GM21515 (cell line): ENCODE results near the gene ATP8A1.

Source experiments
- ATAC-seq: cut with Tn5 transposase; IDR thresholded peaks from one replicate; pipeline ENCODE4 v1.9.1; 2021; ENCODE audit not compliant: unreplicated experiment

The ATP8A1 gene

DNA sequence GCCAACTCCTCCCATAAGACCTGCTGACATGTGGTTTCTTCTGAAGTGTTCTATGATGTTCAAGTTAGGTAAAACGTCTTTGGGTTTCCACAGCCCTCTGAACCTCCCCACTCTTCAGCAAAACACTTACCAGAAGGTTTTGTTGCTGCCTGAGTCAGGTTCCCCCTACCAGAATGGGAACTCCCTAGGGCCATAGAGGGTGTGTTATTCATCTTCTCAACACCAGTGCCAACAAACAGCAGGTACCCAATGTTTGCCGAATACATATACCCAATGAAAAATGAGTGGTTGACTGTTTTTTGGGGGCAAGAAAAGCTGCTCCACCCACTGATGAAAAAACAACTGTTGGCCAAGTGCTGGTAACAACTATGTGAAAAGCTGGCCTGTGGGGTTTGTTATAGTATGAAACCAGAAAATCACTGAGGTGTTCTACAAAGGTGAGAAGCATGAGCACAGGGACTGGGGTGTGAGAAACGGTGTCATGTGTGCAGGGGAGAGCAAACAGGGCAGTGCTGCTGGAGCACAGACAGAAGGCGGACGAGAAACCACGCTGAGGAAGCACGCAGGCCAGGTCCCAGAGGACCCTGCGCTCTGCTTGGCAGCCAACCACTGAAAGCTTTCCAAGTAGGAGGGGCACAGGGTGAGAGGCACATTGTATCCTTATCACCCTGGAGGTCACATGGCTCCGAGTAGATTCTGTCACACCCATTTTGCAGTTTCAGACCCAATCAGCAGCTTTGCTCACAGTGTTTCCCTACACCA, 28.8 kb downstream of the ATP8A1 start:
- peak; percentile 91 for ATAC-seq

DNA sequence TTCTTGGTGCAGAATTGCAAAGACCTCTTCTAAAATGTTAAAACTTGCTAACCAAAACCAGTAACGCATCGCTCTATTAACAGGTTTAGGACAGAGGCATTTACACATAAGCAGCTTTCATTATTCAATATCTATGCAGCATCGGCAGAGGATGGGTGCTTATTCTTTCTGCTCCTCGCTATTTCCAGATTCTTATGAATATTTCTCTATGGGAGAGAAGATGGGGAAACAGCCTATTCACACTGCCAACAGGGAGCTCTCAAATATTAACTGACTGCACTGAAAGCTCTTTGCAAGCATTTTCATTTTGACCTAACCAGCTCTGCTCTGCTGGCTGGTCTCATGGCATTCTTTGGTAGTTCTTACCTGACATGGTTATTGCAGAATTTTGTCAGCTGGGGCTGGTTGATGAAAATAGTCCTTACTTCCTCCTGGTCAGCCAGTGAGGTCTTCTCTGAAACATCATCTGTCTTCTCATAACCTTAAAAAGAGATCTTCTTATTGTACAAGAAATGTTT, 30.2 kb downstream of the ATP8A1 start:
- no peak for ATAC-seq

DNA sequence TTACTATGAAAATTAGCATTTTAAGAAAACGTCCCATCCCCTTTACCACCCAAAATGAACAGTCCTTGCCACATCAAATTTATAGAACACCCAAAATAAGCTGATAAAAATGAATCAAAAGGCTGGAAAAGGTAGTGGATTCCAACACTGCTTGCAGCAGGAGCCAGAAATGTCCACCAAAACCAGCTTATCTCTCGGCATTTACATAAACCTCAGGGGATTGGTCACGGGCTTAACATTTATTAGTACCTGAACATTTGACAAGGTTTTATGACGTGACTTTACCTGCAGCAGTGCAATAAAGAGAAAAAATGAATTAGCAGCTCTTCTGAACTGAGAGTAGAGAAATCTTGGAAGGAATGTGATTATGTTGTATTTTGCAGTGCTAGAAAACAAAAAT, 31.6 kb downstream of the ATP8A1 start:
- no peak for ATAC-seq

DNA sequence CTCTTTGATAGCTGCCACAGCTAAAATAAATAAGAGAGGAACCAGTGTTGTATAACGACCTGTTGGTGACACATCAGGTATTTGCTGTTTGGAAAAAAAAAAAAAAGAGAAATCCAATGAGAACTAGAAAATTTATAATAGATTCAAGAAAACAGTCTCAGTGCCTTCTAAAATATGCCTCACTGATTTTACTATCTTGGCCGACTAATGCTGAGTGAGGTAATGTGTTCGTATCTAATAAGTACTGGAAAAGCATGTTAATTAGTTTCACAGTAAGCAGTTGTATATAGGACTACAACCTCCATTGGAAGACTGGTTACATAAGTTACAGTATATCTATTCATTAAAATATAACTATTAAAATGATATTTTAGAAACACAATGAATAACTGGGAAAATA, 32.4 kb downstream of the ATP8A1 start:
- ATAC-seq: no peak

DNA sequence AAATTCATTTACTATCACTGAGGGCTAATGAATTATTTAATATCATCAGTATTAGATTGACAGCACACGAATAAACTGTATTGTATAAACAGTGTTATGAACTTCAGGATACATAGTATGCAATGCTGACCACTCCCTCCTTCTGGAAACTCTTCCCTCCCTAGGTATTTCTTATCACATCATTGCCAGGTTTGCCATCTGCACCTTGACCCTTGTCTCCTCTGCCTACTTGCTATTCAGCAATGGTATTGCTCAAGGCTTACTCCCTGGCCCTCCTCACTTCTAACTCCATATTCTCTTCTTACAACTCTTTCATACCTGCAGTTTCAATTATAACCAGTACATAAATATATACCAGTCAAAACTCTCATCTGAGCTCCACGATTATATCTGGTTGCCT, 38.9 kb downstream of the ATP8A1 start:
- no peak for ATAC-seq

DNA sequence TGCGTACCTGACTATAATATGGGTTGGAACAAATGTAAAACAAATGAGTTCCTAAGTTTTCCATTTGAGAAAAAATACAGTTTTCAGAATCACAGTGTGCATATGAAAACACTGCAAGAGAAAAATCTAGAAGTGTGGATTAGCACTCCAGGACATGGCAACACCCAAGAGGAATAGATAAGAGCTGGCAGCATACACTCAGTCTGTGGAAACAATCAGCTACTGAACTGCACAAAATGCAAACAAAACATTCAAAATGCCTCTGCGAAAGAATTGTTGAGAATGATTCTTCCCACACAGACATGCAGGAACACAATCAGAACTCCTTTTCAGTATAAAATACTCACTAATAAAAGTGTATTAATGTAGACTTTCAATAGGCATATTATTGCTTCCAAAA, 39.9 kb downstream of the ATP8A1 start:
- ATAC-seq: no peak

DNA sequence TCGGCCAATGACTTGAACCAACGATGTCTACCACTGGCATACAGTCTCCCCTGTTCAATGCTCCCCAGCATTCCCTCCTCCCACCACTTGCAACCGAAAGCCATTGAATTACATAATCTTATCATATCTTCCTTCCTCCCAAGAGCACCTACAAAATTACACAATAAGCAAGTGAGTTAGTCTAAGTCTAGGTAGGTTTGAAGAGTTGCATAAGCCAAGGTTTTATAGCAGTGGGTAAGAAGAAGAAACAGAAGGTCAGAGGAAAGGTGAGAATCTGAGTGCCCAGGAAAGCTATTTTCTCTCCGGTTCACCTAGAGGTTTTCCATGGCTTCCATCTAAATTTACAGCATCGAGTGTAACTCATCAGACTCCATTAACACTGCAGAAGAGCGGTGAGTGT, 40.3 kb downstream of the ATP8A1 start:
- no peak for ATAC-seq

DNA sequence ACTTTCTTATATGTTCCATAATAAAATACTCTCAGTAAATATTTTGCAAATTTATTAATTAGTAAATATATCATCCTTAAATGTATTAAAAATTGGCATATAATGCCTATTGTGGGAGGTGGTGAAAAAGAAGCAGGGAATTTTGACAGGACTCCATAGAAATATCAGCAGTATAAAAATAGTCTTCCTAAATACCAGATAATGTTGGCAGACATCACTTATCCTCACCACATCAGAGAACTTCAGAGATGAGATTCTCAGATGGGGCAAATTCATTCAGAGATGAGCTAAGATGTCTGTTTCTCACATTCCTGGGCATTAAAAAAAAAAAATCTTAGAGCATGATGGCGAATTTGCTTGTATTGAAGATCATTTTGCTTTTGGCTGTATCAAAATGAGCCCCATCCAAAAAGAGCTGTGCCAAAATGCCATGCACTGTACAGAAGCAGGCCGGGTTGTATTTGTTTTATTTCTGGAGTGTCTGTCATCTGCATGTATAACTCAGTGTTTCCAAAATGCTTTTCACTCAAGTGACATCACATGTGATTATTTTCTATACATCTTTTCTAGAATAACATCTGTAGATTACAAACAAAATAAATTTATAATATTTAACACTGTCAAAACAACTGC, 41.7 kb downstream of the ATP8A1 start:
- ATAC-seq: no peak

DNA sequence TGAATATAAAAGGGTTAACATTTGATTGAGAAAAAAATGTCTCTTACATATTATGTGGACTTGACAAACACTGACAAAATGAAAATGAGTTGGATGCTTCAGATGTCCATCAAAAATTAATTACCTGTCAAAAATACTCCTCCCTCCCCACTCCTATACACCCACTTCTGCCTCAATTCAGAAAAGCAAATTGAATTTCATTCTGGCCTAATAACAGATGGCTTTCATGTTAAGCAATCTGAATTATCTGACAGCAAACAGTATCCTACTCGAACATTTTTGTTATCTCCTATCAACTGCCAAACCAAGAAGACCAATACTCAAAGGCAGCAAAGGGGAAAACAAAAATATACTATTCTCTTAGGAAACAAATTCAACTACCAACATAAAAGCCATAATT, 44.0 kb downstream of the ATP8A1 start:
- ATAC-seq: no peak

DNA sequence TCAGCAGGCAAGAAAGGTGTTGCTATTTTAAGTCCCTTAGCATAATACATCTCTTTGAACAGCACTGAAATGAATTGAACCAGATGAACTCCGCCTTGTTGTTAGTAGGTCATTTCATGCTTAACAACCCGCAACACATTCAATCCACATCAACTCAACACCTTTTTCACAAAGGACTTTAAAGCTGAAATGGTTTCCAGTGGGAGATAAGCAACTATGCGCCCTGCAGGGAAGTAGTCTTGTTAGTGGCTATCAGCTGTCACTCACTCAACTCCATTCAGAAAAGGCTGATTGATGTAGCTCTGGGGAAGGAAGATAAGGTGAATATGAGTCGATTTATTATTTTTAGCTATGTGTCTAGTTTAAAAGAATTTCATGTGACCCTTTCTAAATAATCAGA, 46.0 kb downstream of the ATP8A1 start:
- no peak for ATAC-seq

DNA sequence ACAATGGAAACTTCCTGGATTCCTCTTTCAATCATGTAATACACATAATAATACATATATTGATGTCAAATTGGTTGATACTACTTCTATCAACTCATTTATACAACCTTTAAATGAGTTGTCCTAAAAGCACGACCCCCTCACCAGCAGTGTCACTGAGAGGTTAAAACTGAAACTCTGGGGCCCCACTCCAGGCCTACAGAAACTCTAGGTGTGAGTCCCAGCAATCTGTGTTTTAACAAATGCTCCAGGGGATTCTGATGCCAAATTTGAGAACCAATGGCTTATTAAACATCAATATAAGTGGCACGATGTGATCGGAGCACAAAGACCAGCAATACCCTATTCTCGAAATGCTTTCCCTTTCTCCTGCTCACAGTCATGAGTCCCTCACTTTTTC, 47.9 kb downstream of the ATP8A1 start:
- no peak for ATAC-seq

DNA sequence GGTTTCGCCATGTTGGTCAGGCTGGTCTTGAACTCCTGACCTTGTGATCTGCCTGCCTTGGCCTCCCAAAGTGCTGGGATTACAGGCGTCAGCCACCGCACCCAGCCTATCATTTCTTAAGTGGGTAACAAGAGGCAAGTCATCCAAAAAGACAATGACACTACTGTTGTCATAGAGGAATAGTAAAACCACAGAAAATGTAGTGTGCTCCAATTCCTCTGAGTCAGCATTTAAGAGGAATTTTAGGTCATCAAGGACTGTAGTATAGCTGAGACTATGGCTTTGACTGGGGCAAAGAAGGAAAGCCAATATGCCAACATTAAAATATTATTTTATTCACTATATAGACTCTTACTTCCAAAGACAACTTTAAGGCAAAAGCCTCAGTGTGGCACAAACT, 48.4 kb downstream of the ATP8A1 start:
- ATAC-seq: no peak

DNA sequence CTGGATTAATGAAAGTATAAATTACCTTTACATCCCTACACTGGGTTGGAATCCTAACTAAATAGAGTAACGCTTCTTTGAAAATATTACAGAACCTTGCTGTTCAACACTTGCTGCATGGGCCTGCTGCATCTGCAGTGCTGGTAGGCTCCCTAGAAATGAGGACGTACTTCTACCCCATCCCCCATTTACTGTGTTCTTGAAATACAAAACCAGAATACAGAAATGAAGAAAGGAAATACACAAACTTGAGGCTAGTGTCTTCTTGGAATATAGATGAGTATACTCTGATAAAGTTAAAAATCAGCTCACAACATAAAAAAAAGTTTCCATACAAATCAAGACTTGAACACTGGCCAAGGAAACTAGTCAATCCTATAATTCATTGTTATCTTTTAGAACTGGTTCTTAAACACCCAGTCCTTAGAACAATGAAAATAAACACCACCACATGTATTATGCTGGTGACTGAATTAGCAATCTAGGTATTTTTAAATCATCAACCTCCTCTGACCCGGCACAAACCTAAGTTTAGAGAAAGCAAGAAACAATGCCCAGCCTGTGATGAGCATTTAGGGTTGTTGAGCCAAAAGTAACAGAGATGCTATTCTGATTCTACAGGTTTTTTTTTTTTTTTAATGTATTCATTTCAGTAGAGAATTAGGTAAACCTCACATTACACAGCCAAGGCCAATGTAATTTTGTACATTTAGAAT, 49.7 kb downstream of the ATP8A1 start:
- ATAC-seq: no peak

DNA sequence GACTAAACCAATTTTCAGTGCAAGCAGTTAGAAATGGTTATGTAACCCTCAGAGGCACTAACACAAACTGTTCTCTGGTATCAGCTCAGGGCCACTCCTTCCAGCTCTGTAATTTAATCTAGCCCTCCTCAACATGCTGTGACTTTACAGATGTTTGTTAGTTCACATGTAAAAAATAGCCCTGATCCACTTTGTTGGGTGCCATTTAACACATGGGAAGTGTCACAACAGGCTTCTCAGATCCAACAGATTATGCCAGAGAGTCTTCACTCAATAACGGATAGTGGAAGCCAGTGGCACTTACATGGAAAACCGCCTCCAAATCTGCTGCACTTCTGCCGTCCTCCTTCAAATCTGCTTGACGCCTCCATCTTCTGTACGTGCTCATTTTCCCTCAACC, 51.6 kb downstream of the ATP8A1 start:
- ATAC-seq: no peak

DNA sequence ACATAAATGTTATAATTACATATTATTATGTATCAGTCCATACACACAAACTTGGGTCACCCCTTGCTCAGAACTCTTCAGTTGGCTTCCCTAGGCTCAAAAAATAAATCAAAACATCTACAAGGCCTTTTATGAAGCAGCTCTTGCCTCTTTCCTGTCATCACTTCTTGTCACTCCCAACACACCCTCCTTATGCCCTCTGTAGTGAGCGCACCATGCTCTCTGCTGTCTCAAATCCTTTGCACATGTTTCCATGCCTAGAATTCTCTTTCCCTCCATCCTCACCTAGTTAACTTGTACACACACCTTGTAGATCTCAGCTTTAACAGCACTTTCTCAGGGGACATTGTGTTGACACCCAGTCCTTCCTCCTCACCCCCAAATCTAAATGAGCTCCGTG, 53.0 kb downstream of the ATP8A1 start:
- no peak for ATAC-seq

DNA sequence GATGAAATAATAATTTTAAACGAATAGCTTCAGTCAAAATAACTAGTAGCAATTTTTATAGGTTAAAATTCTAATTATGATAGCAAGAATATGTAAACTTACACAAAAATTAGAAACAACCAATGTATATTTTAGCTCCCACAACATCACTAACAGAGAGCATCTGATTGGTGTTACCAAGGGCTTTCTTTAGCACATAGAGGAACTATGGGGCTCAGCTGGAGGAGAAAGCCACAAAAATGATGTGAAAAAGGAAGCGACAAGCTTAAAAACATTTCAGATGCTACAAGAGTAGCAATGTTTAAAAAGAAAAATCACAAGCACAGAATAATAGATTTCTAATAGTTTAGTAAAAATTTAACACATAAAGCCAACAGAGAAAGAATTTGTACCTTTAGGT, 56.3 kb downstream of the ATP8A1 start:
- ATAC-seq: no peak

DNA sequence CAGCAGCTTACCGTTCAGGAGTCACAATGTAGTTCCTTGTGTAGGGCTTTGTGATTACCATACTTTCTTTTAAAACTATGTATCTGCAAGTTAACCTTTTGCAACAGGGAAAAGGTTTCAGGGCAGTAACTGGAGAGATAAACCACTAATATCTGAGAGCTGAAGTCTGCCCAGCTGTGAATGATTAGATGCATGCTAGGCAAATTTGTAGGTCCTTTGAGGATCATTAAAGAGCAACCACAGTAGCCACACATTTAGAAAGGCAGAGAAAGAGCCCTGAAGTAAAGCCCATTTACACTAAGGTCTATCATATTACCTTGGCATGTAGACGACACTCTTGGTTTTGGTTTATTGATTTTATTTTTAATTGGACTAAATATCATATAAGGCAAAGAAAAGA, 60.0 kb downstream of the ATP8A1 start:
- ATAC-seq: peak; percentile 86

DNA sequence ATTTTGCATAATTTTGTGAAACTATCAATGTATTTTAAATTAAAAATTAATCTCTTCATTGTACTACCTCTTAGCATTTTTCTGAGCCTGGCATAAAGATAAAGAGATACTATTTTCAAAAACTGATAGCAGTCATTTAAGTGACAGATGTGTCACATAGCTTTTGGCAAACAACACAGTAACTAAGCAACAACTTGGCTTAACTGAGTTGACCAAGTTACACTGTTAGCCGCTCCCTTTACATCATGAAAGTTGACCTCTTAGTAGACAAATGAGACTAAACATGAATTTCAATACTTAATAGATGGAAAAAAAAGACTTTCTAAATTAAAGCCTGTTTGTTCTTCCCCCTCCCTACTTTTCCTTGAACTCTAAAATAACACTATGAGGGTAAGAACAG, 62.0 kb downstream of the ATP8A1 start:
- no peak for ATAC-seq

DNA sequence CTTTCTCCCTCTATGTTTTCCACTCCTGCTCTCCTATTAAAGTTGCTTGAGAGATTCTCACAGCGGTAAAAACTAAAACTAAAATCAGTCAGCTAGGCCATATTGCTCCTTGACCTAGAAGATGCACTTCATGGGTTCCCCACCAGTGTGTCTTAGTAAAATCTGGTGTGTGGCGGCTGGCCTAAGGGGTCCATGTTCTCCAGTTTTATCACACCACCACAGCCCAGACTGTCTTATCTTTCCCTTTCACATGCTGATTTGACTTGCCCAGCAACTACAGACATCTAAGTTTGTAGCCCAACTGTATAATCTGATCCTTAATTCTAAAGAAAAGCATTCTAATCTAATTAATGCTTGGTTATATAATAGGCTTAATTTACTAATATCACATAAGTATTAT, 68.0 kb downstream of the ATP8A1 start:
- no peak for ATAC-seq

DNA sequence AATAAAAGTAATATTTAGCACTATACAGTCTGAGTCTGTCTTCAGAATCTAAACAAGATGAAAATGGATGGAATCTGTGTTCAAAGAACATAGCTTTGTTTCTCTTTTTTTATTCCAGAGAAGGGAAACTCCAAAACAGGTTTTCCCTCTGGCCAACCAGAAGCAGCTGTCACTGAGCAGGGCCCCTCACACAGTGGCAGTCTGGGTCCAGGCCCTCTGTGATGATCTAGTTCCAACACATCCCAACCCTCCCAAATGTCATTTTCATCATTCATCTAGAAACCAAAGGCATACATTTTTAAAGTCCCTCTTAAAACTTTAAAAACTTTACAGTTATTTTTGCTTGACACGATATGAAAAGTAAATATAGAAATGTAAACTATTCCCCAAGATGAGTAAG, 70.1 kb downstream of the ATP8A1 start:
- no peak for ATAC-seq

DNA sequence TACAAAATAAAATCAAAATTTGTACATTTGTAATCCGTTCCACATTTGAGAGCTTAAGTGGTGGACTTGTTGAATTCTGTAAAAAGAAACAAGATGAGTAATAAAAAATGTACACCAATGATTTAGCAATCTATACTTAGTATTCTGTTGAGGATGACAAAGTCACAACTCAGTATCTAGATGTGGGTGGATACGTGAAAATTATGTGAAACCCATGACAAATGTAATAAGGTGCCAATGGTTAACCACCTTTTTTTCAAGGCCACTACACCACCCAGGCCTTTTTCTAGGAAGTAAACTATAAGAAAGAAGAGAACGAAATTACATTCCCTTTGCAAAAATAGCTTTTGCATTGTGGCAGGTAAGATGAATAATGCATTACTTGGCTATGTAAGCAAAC, 77.0 kb downstream of the ATP8A1 start:
- ATAC-seq: no peak

DNA sequence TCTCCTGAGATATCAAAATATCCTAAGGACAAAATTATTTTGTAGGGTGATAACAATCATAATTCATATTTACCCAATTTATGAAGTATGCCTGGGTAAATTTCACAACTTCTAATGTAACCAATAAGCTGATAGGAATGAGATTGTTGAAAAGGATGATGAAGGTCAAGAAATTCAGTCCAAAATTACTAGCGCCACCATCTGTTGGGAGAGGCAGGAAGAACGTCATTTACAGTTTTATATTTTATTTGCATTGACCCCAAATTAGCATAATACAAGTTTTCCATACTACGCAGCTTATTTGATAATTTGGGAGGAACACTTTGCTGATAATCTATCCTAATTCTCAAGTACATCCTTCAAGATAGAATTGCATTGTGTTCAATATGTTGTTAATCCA, 78.7 kb downstream of the ATP8A1 start:
- ATAC-seq: no peak
